OCI-LY1 (cell line): ENCODE data around the gene PCBP3.

Experiments used
- CTCF ChIP-seq: fragments of 200-600 bp; sonication (generic), shearing (Covaris generic); IDR thresholded peaks from 2 replicates; pipeline ENCODE4 v1.5.1; 2017; ENCODE audit warnings: mild to moderate bottlenecking, antibody characterized with exemption, low read length, moderate library complexity, mixed read lengths
- EZH2 ChIP-seq: fragments of 200-600 bp; sonication (generic), shearing (Covaris generic); IDR thresholded peaks from 2 replicates; pipeline ENCODE4 v1.8.0; 2017; ENCODE audit warnings: borderline replicate concordance, mixed run types, mild to moderate bottlenecking, antibody characterized with exemption, low read length, moderate library complexity, mixed read lengths

GRCh38 chr21:45613396-45613795 is 30.1 kb upstream of the PCBP3 start:
- TF ChIP-seq CTCF: no peak
- TF ChIP-seq EZH2: no peak
